ENCODE measurements around the gene ATP5PD. TPM values are rescaled to one million over a fixed set of nuclear protein-coding genes. Genes with fewer than 3 reads are reported as not detected.

Gene ATP5PD
- total and polyA plus RNA-seq, 7 donors: 409 to 931 (median 577) TPM

DNA sequence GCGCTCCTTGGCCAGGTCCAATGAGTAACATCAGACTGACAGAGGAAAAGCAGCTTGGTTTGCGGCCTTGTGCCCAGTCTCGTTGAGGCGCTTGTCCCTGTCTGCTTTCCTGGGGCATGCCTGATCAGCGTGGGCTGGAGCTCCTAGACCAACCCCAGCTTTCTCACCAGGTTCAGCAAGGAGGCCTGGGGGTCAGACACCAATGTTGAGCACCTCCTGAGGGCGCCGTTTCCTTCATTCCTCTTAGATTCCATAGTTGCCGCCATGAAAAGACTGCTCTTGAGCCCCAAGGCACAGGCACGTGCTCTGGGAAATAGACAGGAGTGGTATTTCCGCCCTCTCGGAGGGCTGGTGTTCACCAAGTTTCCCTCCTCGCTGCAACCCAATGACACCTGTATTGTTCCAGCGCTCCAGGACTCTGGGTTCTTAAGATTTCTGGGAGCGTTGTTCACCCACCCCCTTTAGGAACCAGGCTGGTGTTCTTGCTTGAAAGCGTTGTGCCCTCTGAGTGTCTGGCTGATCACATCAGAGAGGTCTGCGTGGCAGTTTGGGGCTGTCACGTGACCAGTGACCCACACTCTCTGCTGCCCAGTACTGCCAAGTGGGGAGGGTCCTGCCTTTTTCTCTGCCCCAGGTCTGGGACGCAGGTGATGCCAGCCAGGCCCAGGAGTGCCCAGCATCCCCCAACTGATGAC, 18.2 kb upstream of the ATP5PD start:
- WGBS, 3 donors: 95 to 97% (median 96%) methylated on average over 18 of the region's 18 CpGs
- Histone ChIP-seq H3K27me3 (ENCODE audit: insufficient read depth in 3 of 3, low read length in 2 of 3) (no peaks in the 10 kb centered on the region), H3K9me3 (no peaks in the 10 kb centered on the region), H3K4me1 (peaks cover 2% of the 10 kb centered on the region), H3K36me3 (ENCODE audit: insufficient read depth in 1 of 2, low read depth in 1 of 2) (peaks cover 3 to 45% of the 10 kb centered on the region in 2 donors), H3K27ac (no peak overlapping the region), H3K4me3 (no peak overlapping the region)
- no peak for ATAC-seq
- intact Hi-C loops (cut with DNase I): no loop called here
- TF ChIP-seq, protein P1, sequence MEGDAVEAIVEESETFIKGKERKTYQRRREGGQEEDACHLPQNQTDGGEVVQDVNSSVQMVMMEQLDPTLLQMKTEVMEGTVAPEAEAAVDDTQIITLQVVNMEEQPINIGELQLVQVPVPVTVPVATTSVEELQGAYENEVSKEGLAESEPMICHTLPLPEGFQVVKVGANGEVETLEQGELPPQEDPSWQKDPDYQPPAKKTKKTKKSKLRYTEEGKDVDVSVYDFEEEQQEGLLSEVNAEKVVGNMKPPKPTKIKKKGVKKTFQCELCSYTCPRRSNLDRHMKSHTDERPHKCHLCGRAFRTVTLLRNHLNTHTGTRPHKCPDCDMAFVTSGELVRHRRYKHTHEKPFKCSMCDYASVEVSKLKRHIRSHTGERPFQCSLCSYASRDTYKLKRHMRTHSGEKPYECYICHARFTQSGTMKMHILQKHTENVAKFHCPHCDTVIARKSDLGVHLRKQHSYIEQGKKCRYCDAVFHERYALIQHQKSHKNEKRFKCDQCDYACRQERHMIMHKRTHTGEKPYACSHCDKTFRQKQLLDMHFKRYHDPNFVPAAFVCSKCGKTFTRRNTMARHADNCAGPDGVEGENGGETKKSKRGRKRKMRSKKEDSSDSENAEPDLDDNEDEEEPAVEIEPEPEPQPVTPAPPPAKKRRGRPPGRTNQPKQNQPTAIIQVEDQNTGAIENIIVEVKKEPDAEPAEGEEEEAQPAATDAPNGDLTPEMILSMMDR (IDR thresholded peaks at IDR 0.05): no peak
- no peak for DNase-seq

DNA sequence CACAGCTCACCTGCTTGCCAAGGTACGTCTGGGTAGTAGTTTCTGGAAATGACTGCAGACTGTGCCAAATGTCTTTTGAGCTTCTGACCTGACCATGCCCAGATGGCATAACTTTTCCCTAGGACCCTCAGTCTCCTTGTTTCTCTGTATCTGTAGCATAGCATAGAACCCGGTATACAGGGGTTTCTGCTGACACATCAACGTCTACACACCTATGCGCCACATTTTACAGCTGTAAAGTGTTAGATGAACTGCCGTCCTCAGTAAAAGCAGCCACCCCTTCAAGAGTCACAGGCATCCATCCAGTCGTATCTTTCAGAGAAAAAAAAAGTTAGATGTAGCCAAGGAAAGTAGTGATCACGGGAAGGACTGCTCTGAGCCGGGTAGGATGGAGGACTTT, 17.7 kb upstream of the ATP5PD start:
- 86 to 91% (median 90%) methylated on average over 8 of the region's 8 CpGs for WGBS, 3 donors
- no peak overlapping the region for H3K4me3 ChIP-seq
- H3K36me3 ChIP-seq (ENCODE audit: insufficient read depth in 1 of 2, low read depth in 1 of 2): peaks cover 3 to 48% of the 10 kb centered on the region in 2 donors
- ATAC-seq: no peak
- no peaks in the 10 kb centered on the region for H3K27me3 ChIP-seq (ENCODE audit: insufficient read depth in 3 of 3, low read length in 2 of 3)
- intact Hi-C loops (cut with DNase I): no loop called here
- peaks cover 8% of the 10 kb centered on the region for H3K4me1 ChIP-seq
- TF ChIP-seq, protein P1 (IDR thresholded peaks at IDR 0.05): no peak
- H3K9me3 ChIP-seq: no peaks in the 10 kb centered on the region
- DNase-seq: no peak
- H3K27ac ChIP-seq: no peak overlapping the region

- H3K27ac ChIP-seq: no peak overlapping the region
- H3K4me3 ChIP-seq: no peak overlapping the region
- DNase-seq (no peak), ATAC-seq (no peak)
- no peaks in the 10 kb centered on the region for H3K27me3 ChIP-seq (ENCODE audit: insufficient read depth in 3 of 3, low read length in 2 of 3)
- peaks cover 10% of the 10 kb centered on the region for H3K4me1 ChIP-seq
- WGBS, 3 donors: 92 to 94% (median 93%) methylated on average over 11 of the region's 11 CpGs
- TF ChIP-seq, protein P1 (IDR thresholded peaks at IDR 0.05): no peak
- peaks cover 3 to 50% of the 10 kb centered on the region in 2 donors for H3K36me3 ChIP-seq (ENCODE audit: insufficient read depth in 1 of 2, low read depth in 1 of 2)
- intact Hi-C loops (cut with DNase I): no loop called here
- no peaks in the 10 kb centered on the region for H3K9me3 ChIP-seq
Measured at GRCh38 chr17:75064040-75064439, 17.3 kb upstream of the ATP5PD start.

DNA sequence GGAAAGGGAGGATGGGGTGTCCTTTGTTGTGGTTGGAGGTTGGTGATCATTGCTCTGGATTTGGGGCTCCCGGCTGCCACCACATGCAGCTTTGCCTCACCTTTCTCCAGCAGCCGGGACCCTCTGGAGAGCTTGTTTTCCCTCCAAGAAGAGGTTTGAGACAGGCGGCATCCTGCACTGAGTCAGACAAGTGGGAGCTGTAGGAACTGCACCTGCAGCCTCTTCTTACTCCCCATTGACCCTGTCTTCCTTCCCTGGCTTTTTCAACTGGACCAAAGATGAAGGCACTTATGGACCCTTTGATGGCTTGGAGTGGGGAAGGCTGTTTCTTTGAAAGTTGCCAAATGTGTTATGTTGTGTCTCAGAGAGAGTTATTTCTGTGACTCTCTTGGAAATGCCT, 16.9 kb upstream of the ATP5PD start:
- TF ChIP-seq, protein P1 (IDR thresholded peaks at IDR 0.05): no peak
- intact Hi-C loops (cut with DNase I): no loop called here
- no peak for DNase-seq
- H3K4me3 ChIP-seq: no peak overlapping the region
- no peak for ATAC-seq
- H3K9me3 ChIP-seq: no peaks in the 10 kb centered on the region
- WGBS, 3 donors: 77 to 96% (median 96%) methylated on average over 3 of the region's 3 CpGs
- H3K27me3 ChIP-seq (ENCODE audit: insufficient read depth in 3 of 3, low read length in 2 of 3): no peaks in the 10 kb centered on the region
- H3K36me3 ChIP-seq (ENCODE audit: insufficient read depth in 1 of 2, low read depth in 1 of 2): peaks cover 3 to 50% of the 10 kb centered on the region in 2 donors
- H3K4me1 ChIP-seq: peaks cover 10% of the 10 kb centered on the region
- no peak overlapping the region for H3K27ac ChIP-seq

DNA sequence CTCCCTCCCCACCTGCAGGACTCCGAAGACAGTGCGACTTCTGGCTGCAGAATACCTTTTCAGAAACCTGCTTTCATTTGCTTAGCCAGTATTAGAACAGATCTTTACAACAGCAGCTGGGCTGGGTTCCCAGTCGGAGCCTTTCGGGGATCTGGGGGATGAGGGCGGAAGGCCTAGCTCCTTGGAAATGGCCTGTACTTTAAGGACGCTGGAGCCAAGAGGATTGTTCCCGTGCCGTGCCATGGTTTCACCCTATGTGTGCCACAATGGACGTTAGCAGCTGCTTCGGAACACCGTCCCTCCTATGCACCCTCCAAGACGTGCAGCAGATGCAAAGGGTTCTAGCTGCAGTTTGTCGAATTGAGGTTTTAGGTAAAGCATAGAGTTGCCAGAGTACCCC, 16.4 kb upstream of the ATP5PD start:
- peaks cover 3 to 50% of the 10 kb centered on the region in 2 donors for H3K36me3 ChIP-seq (ENCODE audit: insufficient read depth in 1 of 2, low read depth in 1 of 2)
- no peaks in the 10 kb centered on the region for H3K9me3 ChIP-seq
- peaks cover 10% of the 10 kb centered on the region for H3K4me1 ChIP-seq
- intact Hi-C loops (cut with DNase I): no loop called here
- WGBS, 3 donors: 86 to 90% (median 88%) methylated on average over 13 of the region's 13 CpGs
- DNase-seq: no peak
- no peaks in the 10 kb centered on the region for H3K27me3 ChIP-seq (ENCODE audit: insufficient read depth in 3 of 3, low read length in 2 of 3)
- no peak for ATAC-seq
- no peak overlapping the region for H3K27ac ChIP-seq
- no peak overlapping the region for H3K4me3 ChIP-seq
- TF ChIP-seq, protein P1 (IDR thresholded peaks at IDR 0.05): no peak

Data from psoas muscle (tissue), 8 donors.